IMR-90 (cell line): ENCODE measurements around the gene MARK2. TPM values are rescaled to one million over a fixed set of nuclear protein-coding genes. Genes with fewer than 3 reads are reported as not detected.

Experiments
- ATAC-seq: fragments of 200-7000 bp; cut with Tn5 transposase; 2 replicates; pipeline ENCODE4 v1.9.1; 2020; ENCODE audit warnings: low read depth, mild to moderate bottlenecking, moderate library complexity
- BruUV-seq: library from RNA; stranded (reverse); fragments of 400-500 nt; replicated peaks from 2 replicates; lab custom pipeline; 2021; lab: Mats Ljungman, UMichigan
- CTCF ChIA-PET: fragments of 300-600 bp; formaldehyde crosslinking; extraction: SDS; loops from one replicate; lab custom pipeline; 2021; ENCODE audit warnings: antibody characterized with exemption; lab: Yijun Ruan, JAX
- POLR2A ChIA-PET: fragments of 300-600 bp; sonication (Branson Sonifier 250); formaldehyde crosslinking; loops from one replicate; lab custom pipeline; 2022; ENCODE audit warnings: antibody characterized with exemption; ENCODE audit not compliant: unreplicated experiment; lab: Charles Lee
- DNase-seq: peaks from one replicate; pipeline ENCODE4 v3.0.0; 2013
- H2AFZ ChIP-seq: replicated peaks from 2 replicates; pipeline ENCODE3; 2013; ENCODE audit warnings: low read length, mild to moderate bottlenecking; ENCODE audit not compliant: poor library complexity
- H2AK5ac ChIP-seq: 2 replicates; pipeline ENCODE4 v1.6.1; 2013; ENCODE audit warnings: low read depth, low read length, inconsistent platforms
- H2AK9ac ChIP-seq: replicated peaks from 2 replicates; pipeline ENCODE3; 2013; ENCODE audit warnings: mild to moderate bottlenecking, low read depth, low read length, moderate library complexity; ENCODE audit not compliant: poor library complexity
- H2BK120ac ChIP-seq: 2 replicates; pipeline ENCODE4 v1.6.1; 2013; ENCODE audit warnings: low read depth, low read length, inconsistent platforms
- H2BK15ac ChIP-seq: 3 replicates; pipeline ENCODE4 v1.6.1; 2013; ENCODE audit warnings: low read depth, low read length, inconsistent platforms
- H2BK20ac ChIP-seq: 2 replicates; pipeline ENCODE4 v1.6.1; 2013; ENCODE audit warnings: low read depth, mild to moderate bottlenecking, inconsistent platforms, low read length, moderate library complexity
- H2BK5ac ChIP-seq: 2 replicates; pipeline ENCODE4 v1.6.1; 2013; ENCODE audit warnings: mild to moderate bottlenecking, low read depth, low read length, inconsistent platforms; ENCODE audit not compliant: poor library complexity, severe bottlenecking
- H3K14ac ChIP-seq: replicated peaks from 2 replicates; pipeline ENCODE4 v1.6.1; 2013; ENCODE audit warnings: low read depth, low read length, inconsistent platforms
- H3K18ac ChIP-seq: 2 replicates; pipeline ENCODE4 v1.6.1; 2013; ENCODE audit warnings: low read depth, low read length, control low read depth
- H3K23ac ChIP-seq: 2 replicates; pipeline ENCODE4 v1.6.1; 2013; ENCODE audit warnings: low read depth, low read length, inconsistent platforms
- H3K27ac ChIP-seq: 2 replicates; pipeline ENCODE4 v1.5.1; 2013; ENCODE audit warnings: mild to moderate bottlenecking, control low read depth, low read length; ENCODE audit not compliant: insufficient read depth
- H3K27me3 ChIP-seq: 2 replicates; pipeline ENCODE4 v1.6.1; 2013; ENCODE audit warnings: low read length; ENCODE audit not compliant: control insufficient read depth, insufficient read depth
- H3K36me3 ChIP-seq: 2 replicates; pipeline ENCODE4 v1.6.1; 2013; ENCODE audit warnings: low read length, mixed read lengths; ENCODE audit not compliant: control insufficient read depth, insufficient read depth
- H3K4ac ChIP-seq: 2 replicates; pipeline ENCODE4 v1.6.1; 2013; ENCODE audit warnings: low read depth, low read length, inconsistent platforms
- H3K4me1 ChIP-seq: 2 replicates; pipeline ENCODE4 v1.6.1; 2013; ENCODE audit warnings: low read length, mixed read lengths; ENCODE audit not compliant: control insufficient read depth, insufficient read depth
- H3K4me2 ChIP-seq: 2 replicates; pipeline ENCODE4 v1.6.1; 2013; ENCODE audit warnings: low read depth, mild to moderate bottlenecking, control low read depth, low read length, moderate library complexity
- H3K4me3 ChIP-seq: 2 replicates; pipeline ENCODE4 v1.5.1; 2013; ENCODE audit warnings: low read depth, mild to moderate bottlenecking, control low read depth, low read length, moderate library complexity; ENCODE audit not compliant: insufficient read depth
- H3K56ac ChIP-seq: 2 replicates; pipeline ENCODE4 v1.6.1; 2013; ENCODE audit warnings: low read length, inconsistent platforms; ENCODE audit not compliant: insufficient read depth; ENCODE audit errors: extremely low read depth
- H3K79me1 ChIP-seq, 2 experiments: 2 replicates each; pipeline ENCODE4 v1.6.1; 2013; ENCODE audit warnings: low read length in 2 of 2, inconsistent platforms in 1 of 2, low read depth in 1 of 2
- H3K9ac ChIP-seq: 2 replicates; pipeline ENCODE4 v1.6.1; 2013; ENCODE audit warnings: low read depth, low read length, control low read depth
- H3K9me1 ChIP-seq: 2 replicates; pipeline ENCODE4 v1.6.1; 2013; ENCODE audit warnings: low read length, inconsistent platforms; ENCODE audit not compliant: insufficient read depth
- H3K9me3 ChIP-seq: 2 replicates; pipeline ENCODE4 v1.6.1; 2013; ENCODE audit warnings: low read length; ENCODE audit not compliant: control insufficient read depth, insufficient read depth
- H4K20me1 ChIP-seq: 2 replicates; pipeline ENCODE4 v1.6.1; 2013; ENCODE audit warnings: low read length, inconsistent platforms; ENCODE audit not compliant: insufficient read depth
- H4K5ac ChIP-seq: 2 replicates; pipeline ENCODE4 v1.6.1; 2013; ENCODE audit warnings: mild to moderate bottlenecking, low read depth, low read length, control low read depth
- H4K8ac ChIP-seq, 2 experiments: 2 replicates each; pipeline ENCODE4 v1.6.1; 2013; ENCODE audit warnings: low read depth in 2 of 2, low read length in 2 of 2, control low read depth in 1 of 2, inconsistent platforms in 1 of 2
- H4K91ac ChIP-seq: 2 replicates; pipeline ENCODE4 v1.6.1; 2013; ENCODE audit warnings: low read depth, low read length, inconsistent platforms; ENCODE audit not compliant: insufficient read depth
- CTCF ChIP-seq: conservative IDR thresholded peaks from 2 replicates; pipeline ENCODE4 v1.5.1; 2012; ENCODE audit warnings: mild to moderate bottlenecking, low read depth, low read length, improper control_type of control experiment
- ELK1 ChIP-seq: fragments of 150-350 bp; IDR thresholded peaks from 2 replicates; pipeline ENCODE4 v1.6.1; 2016; ENCODE audit warnings: low read depth, mild to moderate bottlenecking, low read length, moderate library complexity, borderline replicate concordance
- MAFK ChIP-seq: IDR thresholded peaks from 2 replicates; pipeline ENCODE4 v1.6.1; 2012; ENCODE audit warnings: low read depth, low read length, improper control_type of control experiment
- RAD21 ChIP-seq: IDR thresholded peaks from 2 replicates; pipeline ENCODE4 v1.6.1; 2012; ENCODE audit warnings: low read length, improper control_type of control experiment
- RFX5 ChIP-seq: IDR thresholded peaks from 2 replicates; pipeline ENCODE4 v1.8.0; 2012; ENCODE audit warnings: low read depth, mild to moderate bottlenecking, low read length, moderate library complexity
- SMC3 ChIP-seq: fragments of 150-350 bp; IDR thresholded peaks from 2 replicates; pipeline ENCODE4 v1.6.1; 2016; ENCODE audit warnings: low read depth, mild to moderate bottlenecking, antibody characterized with exemption, low read length, moderate library complexity
- WGBS, 2 experiments: methylation state at CpG; one replicate each; pipeline versions ENCODE4 v1.1.5 to v1.1.7; 2013; ENCODE audit warnings: missing lambda C conversion rate in 2 of 2; ENCODE audit not compliant: insufficient read length in 1 of 2; ENCODE audit errors: extremely low coverage in 2 of 2; 5-methylcytosine and 5-hydroxymethylcytosine counted together
- dilution Hi-C: fragments of 300-500 bp; cut with HindIII; formaldehyde crosslinking; loops from one replicate; pipeline ENCODE4 v1.14.3; 2018; ENCODE audit warnings: low sequenced_read_pairs; ENCODE audit not compliant: unreplicated experiment
- in situ Hi-C: fragments of 300-500 bp; cut with MboI; formaldehyde crosslinking; loops from 3 replicates; pipeline ENCODE4 v1.14.3; 2019; ENCODE audit warnings: low sequenced_read_pairs, inconsistent platforms, mixed read lengths
- intact Hi-C: fragments of 100-400 bp; cut with micrococcal nuclease; formaldehyde crosslinking; loops from 2 replicates; pipeline ENCODE4 v1.10.0; 2022
- polyA plus RNA-seq, 3 experiments: library from polyadenylated mRNA; depleted of rRNA; stranded (reverse); fragments of >200 nt; gene quantifications; 2 replicates each; pipeline ENCODE4 v1.2.3, GENCODE V29; 2012; ENCODE audit warnings: low replicate concordance in 1 of 3
- total RNA-seq: library from RNA; depleted of rRNA; stranded (reverse); fragments of >200 nt; gene quantifications from 2 replicates; pipeline ENCODE4 v1.2.3, GENCODE V29; 2012

Gene MARK2
- total and polyA plus RNA-seq, 2 of the 4 experiments (the other 2 are of a cell fraction), result 6.6 to 17.3 TPM

GRCh38 chr11:63829823-63830489, 9.0 kb upstream of the MARK2 start:
- dilution Hi-C loops (no loop called here), in situ Hi-C loops (no loop called here), intact Hi-C loops (no loop called here)
- Histone ChIP-seq H3K18ac (no peak overlapping the region), H2BK120ac (no peak overlapping the region), H3K4me2 (no peak overlapping the region), H3K4ac (no peak overlapping the region), H4K5ac (no peak overlapping the region), H3K4me1 (no peaks in the 10 kb centered on the region), H2BK15ac (no peak overlapping the region), H2AFZ (peak overlapping the region; percentile 28), H3K56ac (no peak overlapping the region), H2BK20ac (no peak overlapping the region), H3K9me1 (peaks cover 2% of the 10 kb centered on the region; the same call in 1 of the 2 replicates), H3K23ac (no peak overlapping the region), H4K91ac (no peak overlapping the region), H2AK5ac (no peak overlapping the region), H3K4me3 (no peak overlapping the region), H2BK5ac (no peak overlapping the region), H4K8ac (no peak overlapping the region), H3K14ac (no peak overlapping the region), H4K20me1 (peaks cover 9% of the 10 kb centered on the region), H3K27me3 (no peaks in the 10 kb centered on the region), H3K79me1 (peaks cover 0 to 10% of the 10 kb centered on the region in 2 experiments; a peak in 2 of 4 replicates), H2AK9ac (peak overlapping the region; percentile 34), H3K27ac (no peak overlapping the region), H3K36me3 (peaks cover 26% of the 10 kb centered on the region), H3K9ac (no peak overlapping the region), H3K9me3 (no peaks in the 10 kb centered on the region)
- no peak for TF ChIP-seq ELK1
- no peak for TF ChIP-seq MAFK
- 0 out of 2 replicates have a peak, but pooled peaks have one; percentile 46 for TF ChIP-seq RFX5
- peak; percentile 17; the same call in 1 of the 2 replicates for TF ChIP-seq SMC3
- TF ChIP-seq CTCF, result peak; percentile 47
- TF ChIP-seq RAD21, result peak; percentile 54
- peak; percentile 44 for DNase-seq
- no CpG with 5 or more reads among the region's 8 CpGs for WGBS, 2 experiments
- POLR2A ChIA-PET, result no interaction called here
- BruUV-seq, result no TSS peak
- peak; percentile 83 for ATAC-seq
- CTCF ChIA-PET, result interaction anchor here (1.0 kb wide), 1 partner anchor 116 kb away, joined by 6 read pairs; no protein-coding TSS in a partner anchor
